ENCODE results near the gene PAX8. TPM values are rescaled to one million over a fixed set of nuclear protein-coding genes. Genes with fewer than 3 reads are reported as not detected.

Gene PAX8
- total and polyA plus RNA-seq, 2 of the 13 experiments (the other 11 are each of a cell fraction or from before 2014, with no cell fraction given): 1.5 to 8.8 TPM

GRCh38 chr2:113240915-113241911, 37.5 kb downstream of the PAX8 start (continued):
- TF ChIP-seq NFAT5 (CRISPR knock-in tag; IDR thresholded peaks at IDR 0.05) (peak; percentile 63; the same call in 1 of the 2 replicates), ZSCAN9 (CRISPR knock-in tag; IDR thresholded peaks at IDR 0.05; ENCODE audit: borderline replicate concordance) (0 out of 2 replicates have a peak, but pooled peaks have one; percentile 49), ZNF230 (CRISPR knock-in tag; IDR thresholded peaks at IDR 0.05) (no peak), NCOA2 (CRISPR knock-in tag; IDR thresholded peaks at IDR 0.05) (peak; percentile 63), GTF2F1 (IDR thresholded peaks at IDR 0.05; ENCODE audit: low read length) (no peak), PHF21A (CRISPR knock-in tag; IDR thresholded peaks at IDR 0.05) (peak; percentile 30; the same call in 1 of the 2 replicates), HOXA3 (CRISPR knock-in tag; IDR thresholded peaks at IDR 0.05) (0 out of 2 replicates have a peak, but pooled peaks have one; percentile 28), FOXA3 (CRISPR knock-in tag; IDR thresholded peaks at IDR 0.05) (peak; percentile 61), SMAD3 (CRISPR knock-in tag; IDR thresholded peaks at IDR 0.05) (0 out of 2 replicates have a peak, but pooled peaks have one; percentile 42), LCORL (IDR thresholded peaks at IDR 0.05) (peak; percentile 10; the same call in 1 of the 2 replicates), LCORL (CRISPR knock-in tag; IDR thresholded peaks at IDR 0.05) (0 out of 2 replicates have a peak, but pooled peaks have one; percentile 45), PAX8 (CRISPR knock-in tag; IDR thresholded peaks at IDR 0.05; ENCODE audit: borderline replicate concordance) (no peak), SOX13 (IDR thresholded peaks at IDR 0.05) (no peak), SOX13 (CRISPR knock-in tag; conservative IDR thresholded peaks at IDR 0.05 in 1 of 2, IDR thresholded peaks at IDR 0.05 in 1 of 2) (peak in 1 of 2 experiments; percentile 32; a peak in 1 of 4 replicates), RFXANK (CRISPR knock-in tag; IDR thresholded peaks at IDR 0.05) (no peak), XRCC5 (optimal IDR thresholded peaks at IDR 0.05; ENCODE audit: low read length) (peak; percentile 84)
- TF ChIP-seq, protein P1, sequence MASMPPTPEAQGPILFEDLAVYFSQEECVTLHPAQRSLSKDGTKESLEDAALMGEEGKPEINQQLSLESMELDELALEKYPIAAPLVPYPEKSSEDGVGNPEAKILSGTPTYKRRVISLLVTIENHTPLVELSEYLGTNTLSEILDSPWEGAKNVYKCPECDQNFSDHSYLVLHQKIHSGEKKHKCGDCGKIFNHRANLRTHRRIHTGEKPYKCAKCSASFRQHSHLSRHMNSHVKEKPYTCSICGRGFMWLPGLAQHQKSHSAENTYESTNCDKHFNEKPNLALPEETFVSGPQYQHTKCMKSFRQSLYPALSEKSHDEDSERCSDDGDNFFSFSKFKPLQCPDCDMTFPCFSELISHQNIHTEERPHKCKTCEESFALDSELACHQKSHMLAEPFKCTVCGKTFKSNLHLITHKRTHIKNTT (CRISPR knock-in tag; IDR thresholded peaks at IDR 0.05): no peak
- TF ChIP-seq, protein P2, sequence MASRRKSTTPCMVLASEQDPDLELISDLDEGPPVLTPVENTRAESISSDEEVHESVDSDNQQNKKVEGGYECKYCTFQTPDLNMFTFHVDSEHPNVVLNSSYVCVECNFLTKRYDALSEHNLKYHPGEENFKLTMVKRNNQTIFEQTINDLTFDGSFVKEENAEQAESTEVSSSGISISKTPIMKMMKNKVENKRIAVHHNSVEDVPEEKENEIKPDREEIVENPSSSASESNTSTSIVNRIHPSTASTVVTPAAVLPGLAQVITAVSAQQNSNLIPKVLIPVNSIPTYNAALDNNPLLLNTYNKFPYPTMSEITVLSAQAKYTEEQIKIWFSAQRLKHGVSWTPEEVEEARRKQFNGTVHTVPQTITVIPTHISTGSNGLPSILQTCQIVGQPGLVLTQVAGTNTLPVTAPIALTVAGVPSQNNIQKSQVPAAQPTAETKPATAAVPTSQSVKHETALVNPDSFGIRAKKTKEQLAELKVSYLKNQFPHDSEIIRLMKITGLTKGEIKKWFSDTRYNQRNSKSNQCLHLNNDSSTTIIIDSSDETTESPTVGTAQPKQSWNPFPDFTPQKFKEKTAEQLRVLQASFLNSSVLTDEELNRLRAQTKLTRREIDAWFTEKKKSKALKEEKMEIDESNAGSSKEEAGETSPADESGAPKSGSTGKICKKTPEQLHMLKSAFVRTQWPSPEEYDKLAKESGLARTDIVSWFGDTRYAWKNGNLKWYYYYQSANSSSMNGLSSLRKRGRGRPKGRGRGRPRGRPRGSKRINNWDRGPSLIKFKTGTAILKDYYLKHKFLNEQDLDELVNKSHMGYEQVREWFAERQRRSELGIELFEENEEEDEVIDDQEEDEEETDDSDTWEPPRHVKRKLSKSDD (CRISPR knock-in tag; IDR thresholded peaks at IDR 0.05; ENCODE audit: low read depth): 0 out of 2 replicates have a peak, but pooled peaks have one; percentile 27
- TF ChIP-seq, protein P3, sequence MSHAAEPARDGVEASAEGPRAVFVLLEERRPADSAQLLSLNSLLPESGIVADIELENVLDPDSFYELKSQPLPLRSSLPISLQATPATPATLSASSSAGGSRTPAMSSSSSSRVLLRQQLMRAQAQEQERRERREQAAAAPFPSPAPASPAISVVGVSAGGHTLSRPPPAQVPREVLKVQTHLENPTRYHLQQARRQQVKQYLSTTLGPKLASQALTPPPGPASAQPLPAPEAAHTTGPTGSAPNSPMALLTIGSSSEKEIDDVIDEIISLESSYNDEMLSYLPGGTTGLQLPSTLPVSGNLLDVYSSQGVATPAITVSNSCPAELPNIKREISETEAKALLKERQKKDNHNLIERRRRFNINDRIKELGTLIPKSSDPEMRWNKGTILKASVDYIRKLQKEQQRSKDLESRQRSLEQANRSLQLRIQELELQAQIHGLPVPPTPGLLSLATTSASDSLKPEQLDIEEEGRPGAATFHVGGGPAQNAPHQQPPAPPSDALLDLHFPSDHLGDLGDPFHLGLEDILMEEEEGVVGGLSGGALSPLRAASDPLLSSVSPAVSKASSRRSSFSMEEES (CRISPR knock-in tag; IDR thresholded peaks at IDR 0.05): 0 out of 2 replicates have a peak, but pooled peaks have one; percentile 35
